GM12872 (cell line): ENCODE measurements around the gene ARL6IP4.

Source experiments
- CTCF ChIP-seq: IDR thresholded peaks from 3 replicates; pipeline ENCODE4 v1.5.1; 2011; ENCODE audit warnings: low read depth, mild to moderate bottlenecking, low read length, moderate library complexity; ENCODE audit not compliant: insufficient read depth

ARL6IP4 gene

GRCh38 chr12:122980183-122981035 lies at the start of gene ARL6IP4:
ARL6IP4 (plus strand) TSS chr12:122980681; CDS start chr12:122981140, 459 bp downstream.
- no peak for TF ChIP-seq CTCF

GRCh38 chr12:122932207-122932606 lies 48.3 kb upstream of the ARL6IP4 start:
- TF ChIP-seq CTCF = no peak

GRCh38 chr12:122934722-122935121 lies 45.8 kb upstream of the ARL6IP4 start:
- TF ChIP-seq CTCF = no peak

- TF ChIP-seq CTCF = no peak
Observed at GRCh38 chr12:122935318-122935717, 45.2 kb upstream of the ARL6IP4 start.

GRCh38 chr12:122937622-122938091 lies 42.8 kb upstream of the ARL6IP4 start:
- no peak for TF ChIP-seq CTCF

GRCh38 chr12:122939125-122939524 lies 41.4 kb upstream of the ARL6IP4 start:
- no peak for TF ChIP-seq CTCF

- no peak for TF ChIP-seq CTCF
Observed at GRCh38 chr12:122942637-122943036, 37.8 kb upstream of the ARL6IP4 start.
